HEK293 (cell line): Measurements from ENCODE around the gene RAB42.
A peak's percentile ranks its signal among the peaks of the same experiment; 100 is the strongest.

Experiments
- CTCF ChIA-PET: fragments of 350-600 bp; formaldehyde crosslinking; extraction: SDS; loops from one replicate; lab custom pipeline; 2021; ENCODE audit warnings: antibody characterized with exemption; lab: Yijun Ruan, JAX
- POLR2A ChIA-PET: fragments of 300-600 bp; formaldehyde crosslinking; extraction: SDS; loops from one replicate; lab custom pipeline; 2020; ENCODE audit warnings: antibody characterized with exemption, inconsistent platforms; lab: Yijun Ruan, JAX
- H3K27ac ChIP-seq: fragments of 200-500 bp; sonication (Bioruptor generic); 2 replicates; pipeline ENCODE4 v1.5.1; 2014; ENCODE audit warnings: low read depth, low read length, control low read depth, inconsistent platforms; ENCODE audit errors: extremely low read depth
- H3K36me3 ChIP-seq, 2 experiments: fragments of 200-500 bp in 1 of 2; sonication (Bioruptor generic) in 1 of 2; 1 replicate in 1 of 2; 2 replicates in 1 of 2; pipeline ENCODE4 v1.5.1; 2014 to 2017; ENCODE audit warnings: inconsistent platforms in 2 of 2, low read length in 2 of 2; ENCODE audit not compliant: control insufficient read depth in 2 of 2, insufficient read depth in 1 of 2
- H3K4me1 ChIP-seq: fragments of 200-500 bp; sonication (Bioruptor generic); 2 replicates; pipeline ENCODE4 v1.5.1; 2014; ENCODE audit warnings: mild to moderate bottlenecking, low read length, inconsistent platforms; ENCODE audit not compliant: control insufficient read depth, insufficient read depth
- H3K4me3 ChIP-seq: 2 replicates; pipeline ENCODE4 v1.5.1; 2011; ENCODE audit warnings: low read depth, mild to moderate bottlenecking, control low read depth, low read length, moderate library complexity
- H3K9me3 ChIP-seq: fragments of 200-500 bp; sonication (Bioruptor generic); 2 replicates; pipeline ENCODE4 v1.5.1; 2014; ENCODE audit warnings: low read depth, low read length, inconsistent platforms; ENCODE audit not compliant: control insufficient read depth, insufficient read depth
- GLIS1 ChIP-seq: fragments of 450-650 bp; formaldehyde crosslinking; IDR thresholded peaks from 2 replicates; pipeline ENCODE4 v1.5.1; 2016; ENCODE audit warnings: missing biosample characterization, missing genetic modification characterization
- IKZF3 ChIP-seq: fragments of 450-650 bp; IDR thresholded peaks from 2 replicates; pipeline ENCODE4 v1.5.0; 2018; ENCODE audit warnings: missing biosample characterization, mild to moderate bottlenecking, missing genetic modification characterization, moderate library complexity
- KLF10 ChIP-seq: fragments of 450-650 bp; IDR thresholded peaks from 2 replicates; pipeline ENCODE4 v1.5.1; 2018; ENCODE audit warnings: missing biosample characterization, mild to moderate bottlenecking, missing genetic modification characterization
- KLF8 ChIP-seq: fragments of 450-650 bp; formaldehyde crosslinking; IDR thresholded peaks from 2 replicates; pipeline ENCODE4 v1.5.1; 2016; ENCODE audit warnings: missing biosample characterization, missing genetic modification characterization
- OVOL3 ChIP-seq: fragments of 450-650 bp; formaldehyde crosslinking; IDR thresholded peaks from 2 replicates; pipeline ENCODE4 v1.5.1; 2016; ENCODE audit warnings: missing biosample characterization, missing genetic modification characterization
- TSHZ1 ChIP-seq: fragments of 450-650 bp; formaldehyde crosslinking; IDR thresholded peaks from 2 replicates; pipeline ENCODE4 v1.5.1; 2016; ENCODE audit warnings: missing biosample characterization, missing genetic modification characterization, borderline replicate concordance
- ZBTB48 ChIP-seq: fragments of 450-650 bp; formaldehyde crosslinking; IDR thresholded peaks from 2 replicates; pipeline ENCODE4 v1.5.1; 2016; ENCODE audit warnings: missing biosample characterization, missing genetic modification characterization
- ZBTB8A ChIP-seq: fragments of 450-650 bp; formaldehyde crosslinking; IDR thresholded peaks from 2 replicates; pipeline ENCODE4 v1.5.1; 2016; ENCODE audit warnings: missing biosample characterization, missing genetic modification characterization
- ZFP41 ChIP-seq: fragments of 450-650 bp; formaldehyde crosslinking; IDR thresholded peaks from 2 replicates; pipeline ENCODE4 v1.5.1; 2016; ENCODE audit warnings: missing biosample characterization, missing genetic modification characterization, borderline replicate concordance
- ZIC2 ChIP-seq: fragments of 450-650 bp; formaldehyde crosslinking; IDR thresholded peaks from 2 replicates; pipeline ENCODE4 v1.5.1; 2016; ENCODE audit warnings: missing biosample characterization, missing genetic modification characterization
- ZNF10 ChIP-seq: fragments of 450-650 bp; formaldehyde crosslinking; IDR thresholded peaks from 2 replicates; pipeline ENCODE4 v1.5.1; 2017; ENCODE audit warnings: missing biosample characterization, missing genetic modification characterization
- ZNF112 ChIP-seq: fragments of 450-650 bp; formaldehyde crosslinking; IDR thresholded peaks from 2 replicates; pipeline ENCODE4 v1.5.0; 2017; ENCODE audit warnings: missing biosample characterization, missing genetic modification characterization
- ZNF140 ChIP-seq: fragments of 450-650 bp; formaldehyde crosslinking; IDR thresholded peaks from 2 replicates; pipeline ENCODE4 v1.5.1; 2016; ENCODE audit warnings: missing biosample characterization, missing genetic modification characterization
- ZNF155 ChIP-seq: fragments of 450-650 bp; formaldehyde crosslinking; IDR thresholded peaks from 2 replicates; pipeline ENCODE4 v1.5.1; 2016; ENCODE audit warnings: missing biosample characterization, missing genetic modification characterization
- ZNF2 ChIP-seq: fragments of 450-650 bp; formaldehyde crosslinking; IDR thresholded peaks from 2 replicates; pipeline ENCODE4 v1.5.1; 2016; ENCODE audit warnings: missing biosample characterization, missing genetic modification characterization
- ZNF510 ChIP-seq: fragments of 450-650 bp; formaldehyde crosslinking; IDR thresholded peaks from 2 replicates; pipeline ENCODE4 v1.5.1; 2018; ENCODE audit warnings: mild to moderate bottlenecking, missing genetic modification characterization, missing biosample characterization; ENCODE audit not compliant: insufficient replicate concordance
- ZNF561 ChIP-seq: fragments of 450-650 bp; IDR thresholded peaks from 2 replicates; pipeline ENCODE4 v1.5.1; 2018; ENCODE audit warnings: missing biosample characterization, missing genetic modification characterization, borderline replicate concordance
- ZNF596 ChIP-seq: fragments of 450-650 bp; IDR thresholded peaks from 2 replicates; pipeline ENCODE4 v1.5.0; 2018; ENCODE audit warnings: missing biosample characterization, mild to moderate bottlenecking, missing genetic modification characterization, moderate library complexity
- ZNF600 ChIP-seq: fragments of 450-650 bp; formaldehyde crosslinking; IDR thresholded peaks from 2 replicates; pipeline ENCODE4 v1.5.1; 2016; ENCODE audit warnings: missing biosample characterization, missing genetic modification characterization
- ZNF660 ChIP-seq: fragments of 450-650 bp; IDR thresholded peaks from 2 replicates; pipeline ENCODE4 v1.5.1; 2018; ENCODE audit warnings: missing biosample characterization, mild to moderate bottlenecking, missing genetic modification characterization
- ZNF837 ChIP-seq: fragments of 450-650 bp; formaldehyde crosslinking; IDR thresholded peaks from 2 replicates; pipeline ENCODE4 v1.5.1; 2016; ENCODE audit warnings: missing biosample characterization, missing genetic modification characterization
- TF ChIP-seq, protein P1 (sequence below): fragments of 450-650 bp; formaldehyde crosslinking; IDR thresholded peaks from 2 replicates; pipeline ENCODE4 v1.5.1; 2017; ENCODE audit warnings: missing biosample characterization, mild to moderate bottlenecking, missing genetic modification characterization, moderate library complexity
- TF ChIP-seq, protein P2 (sequence below): fragments of 450-650 bp; formaldehyde crosslinking; IDR thresholded peaks from 2 replicates; pipeline ENCODE4 v1.5.1; 2017; ENCODE audit warnings: missing biosample characterization, missing genetic modification characterization

The RAB42 gene

DNA sequence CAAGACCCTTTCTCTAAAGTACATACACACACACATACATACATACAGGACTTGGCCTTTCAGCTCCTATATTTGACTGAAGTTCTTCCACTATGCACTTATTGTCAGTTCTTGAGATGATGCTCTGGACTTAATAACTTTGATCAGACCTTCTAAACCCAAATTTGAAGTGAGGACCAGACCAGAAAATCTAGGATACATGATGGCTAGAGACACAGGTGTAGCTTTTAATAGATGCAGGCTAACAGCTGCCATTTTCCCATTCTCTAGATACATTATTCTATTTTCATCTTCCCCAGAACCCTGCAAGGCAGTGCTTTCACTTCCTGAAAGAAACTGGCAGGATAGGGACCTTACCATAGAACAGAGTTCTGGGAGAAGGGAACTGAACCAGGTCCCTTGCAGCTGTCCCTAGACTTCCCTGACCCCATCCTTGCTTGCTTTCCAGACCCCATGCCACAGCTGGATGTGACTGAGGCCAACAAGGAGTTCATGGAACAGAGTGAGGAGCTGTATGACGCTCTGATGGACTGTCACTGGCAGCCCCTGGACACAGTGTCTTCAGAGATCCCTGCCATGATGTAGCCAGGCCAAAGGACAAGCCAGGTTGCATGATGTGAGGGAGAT is 14.9 kb upstream of the RAB42 start:
- ChIA-PET POLR2A (interaction anchor here (0.6 to 1.3 kb wide), 3 partner anchors 12 to 189 kb away, joined by 3 to 4 read pairs (median 3); no protein-coding TSS in a partner anchor), CTCF (no interaction called here)
- no peak overlapping the region for H3K27ac ChIP-seq
- H3K4me1 ChIP-seq, result no peaks in the 10 kb centered on the region; the same call in 1 of the 2 replicates
- H3K36me3 ChIP-seq, result peaks cover 33 to 63% of the 10 kb centered on the region in 2 experiments
- TF ChIP-seq ZNF600 (tag by site-specific recombination), result peak; percentile 54; the same call in 1 of the 2 replicates
- peak; percentile 91 for TF ChIP-seq ZBTB48 (tag by site-specific recombination)
- no peak for TF ChIP-seq ZIC2
- no peak for TF ChIP-seq KLF10 (tag by site-specific recombination)
- H3K9me3 ChIP-seq, result no peaks in the 10 kb centered on the region
- H3K4me3 ChIP-seq, result no peak overlapping the region

DNA sequence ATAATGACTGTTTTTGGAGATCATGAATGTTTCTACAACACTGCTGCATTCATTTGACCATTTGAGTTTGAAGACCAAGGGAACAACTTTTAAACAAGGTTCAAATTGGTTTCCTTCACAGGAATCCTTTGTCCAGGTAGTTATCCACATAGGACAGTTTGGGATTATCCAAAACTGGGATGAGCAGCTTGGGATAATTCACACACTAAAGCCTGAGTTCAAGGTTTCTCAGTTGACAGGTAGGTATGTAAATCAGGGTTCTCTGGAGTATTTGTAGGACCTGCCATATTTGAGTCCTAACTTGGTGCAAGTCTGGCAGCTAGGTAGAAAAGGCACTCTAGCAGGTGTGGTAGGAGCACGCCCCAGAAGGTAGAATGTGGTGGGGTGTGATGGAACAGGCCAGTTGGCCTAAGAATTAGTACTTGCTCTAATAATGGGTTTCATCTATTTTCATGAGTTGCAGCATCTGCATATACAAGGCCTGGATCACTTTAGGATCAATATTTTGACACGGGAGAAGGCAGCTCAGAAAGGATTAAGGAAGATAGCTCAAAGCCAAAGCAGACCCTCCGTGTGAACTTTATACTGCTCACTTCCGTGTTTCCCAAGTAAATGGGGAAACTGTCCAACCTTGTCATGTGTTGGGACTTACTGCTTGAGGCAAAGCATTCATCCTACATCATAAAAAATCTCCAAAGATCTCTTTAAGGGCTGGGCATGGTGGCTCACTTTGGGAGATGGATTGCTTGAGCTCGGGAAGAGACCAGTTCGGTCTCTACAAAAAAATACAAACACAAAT is 14.1 kb upstream of the RAB42 start:
- no peak overlapping the region for H3K4me3 ChIP-seq
- H3K9me3 ChIP-seq, result no peaks in the 10 kb centered on the region
- ChIA-PET CTCF (interaction anchor here (0.6 kb wide), 1 partner anchor 109 kb away, joined by 3 read pairs; no protein-coding TSS in a partner anchor), POLR2A (interaction anchor here (0.8 to 2.6 kb wide), 4 partner anchors 13 to 65 kb away, joined by 3 to 11 read pairs (median 4); partner anchors contain the start of genes TAF12 and TRNAU1AP)
- peaks cover 30 to 61% of the 10 kb centered on the region in 2 experiments for H3K36me3 ChIP-seq
- H3K27ac ChIP-seq, result no peak overlapping the region
- H3K4me1 ChIP-seq, result no peaks in the 10 kb centered on the region; the same call in 1 of the 2 replicates
- TF ChIP-seq ZNF600 (tag by site-specific recombination) (peak; percentile 40), IKZF3 (tag by site-specific recombination) (peak; percentile 37; the same call in 1 of the 2 replicates), KLF8 (0 out of 2 replicates have a peak, but pooled peaks have one; percentile 23), ZNF155 (tag by site-specific recombination) (no peak), ZNF10 (tag by site-specific recombination) (peak; percentile 14; the same call in 1 of the 2 replicates), ZNF2 (tag by site-specific recombination) (0 out of 2 replicates have a peak, but pooled peaks have one; percentile 19)

DNA sequence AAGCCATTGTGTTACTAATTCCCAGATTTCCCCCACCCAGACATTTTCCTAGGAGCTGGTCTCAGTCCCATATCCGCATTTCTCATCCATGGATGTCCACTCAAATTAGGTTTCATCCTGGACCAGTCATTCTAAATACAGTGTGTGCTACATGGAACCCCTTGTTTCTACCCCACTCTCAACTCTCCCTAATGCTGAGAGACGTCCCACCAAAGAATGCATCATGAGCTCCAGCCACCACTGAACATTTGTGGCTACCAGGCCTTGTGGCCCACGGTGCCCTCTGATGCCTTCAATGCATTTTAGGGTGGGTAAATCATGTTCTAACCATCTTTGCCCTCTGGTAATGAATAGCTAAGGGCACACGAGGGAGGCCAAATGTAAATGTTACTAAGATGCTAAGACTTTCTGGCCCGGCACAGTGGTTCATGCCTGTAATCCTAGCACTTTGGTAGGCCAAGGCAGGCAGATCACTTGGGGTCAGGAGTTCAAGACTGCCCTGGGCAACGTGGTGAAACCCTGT is 13.3 kb upstream of the RAB42 start:
- ChIA-PET POLR2A (interaction anchor here (0.7 to 3.3 kb wide), 7 partner anchors 9 to 900 kb away, joined by 3 to 30 read pairs (median 5); partner anchors contain the start of genes TAF12 and TRNAU1AP), CTCF (interaction anchor here (1.8 to 3.5 kb wide), 2 partner anchors 24 to 298 kb away, joined by 6 to 25 read pairs; no protein-coding TSS in a partner anchor)
- Histone ChIP-seq H3K27ac (no peak overlapping the region), H3K4me3 (no peak overlapping the region), H3K4me1 (no peaks in the 10 kb centered on the region; the same call in 1 of the 2 replicates), H3K9me3 (no peaks in the 10 kb centered on the region), H3K36me3 (peaks cover 22 to 56% of the 10 kb centered on the region in 2 experiments)
- TF ChIP-seq ZNF112 (tag by site-specific recombination) (no peak), ZBTB8A (tag by site-specific recombination) (no peak), ZNF561 (tag by site-specific recombination) (no peak), ZNF140 (no peak), ZNF510 (no peak), ZNF596 (no peak), TSHZ1 (tag by site-specific recombination) (no peak), ZFP41 (tag by site-specific recombination) (no peak), ZNF2 (tag by site-specific recombination) (no peak), ZNF837 (no peak), ZNF660 (tag by site-specific recombination) (no peak), OVOL3 (no peak), GLIS1 (tag by site-specific recombination) (no peak)
- TF ChIP-seq, protein P1, sequence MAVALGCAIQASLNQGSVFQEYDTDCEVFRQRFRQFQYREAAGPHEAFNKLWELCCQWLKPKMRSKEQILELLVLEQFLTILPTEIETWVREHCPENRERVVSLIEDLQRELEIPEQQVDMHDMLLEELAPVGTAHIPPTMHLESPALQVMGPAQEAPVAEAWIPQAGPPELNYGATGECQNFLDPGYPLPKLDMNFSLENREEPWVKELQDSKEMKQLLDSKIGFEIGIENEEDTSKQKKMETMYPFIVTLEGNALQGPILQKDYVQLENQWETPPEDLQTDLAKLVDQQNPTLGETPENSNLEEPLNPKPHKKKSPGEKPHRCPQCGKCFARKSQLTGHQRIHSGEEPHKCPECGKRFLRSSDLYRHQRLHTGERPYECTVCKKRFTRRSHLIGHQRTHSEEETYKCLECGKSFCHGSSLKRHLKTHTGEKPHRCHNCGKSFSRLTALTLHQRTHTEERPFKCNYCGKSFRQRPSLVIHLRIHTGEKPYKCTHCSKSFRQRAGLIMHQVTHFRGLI (tag by site-specific recombination), result no peak
- TF ChIP-seq, protein P2, sequence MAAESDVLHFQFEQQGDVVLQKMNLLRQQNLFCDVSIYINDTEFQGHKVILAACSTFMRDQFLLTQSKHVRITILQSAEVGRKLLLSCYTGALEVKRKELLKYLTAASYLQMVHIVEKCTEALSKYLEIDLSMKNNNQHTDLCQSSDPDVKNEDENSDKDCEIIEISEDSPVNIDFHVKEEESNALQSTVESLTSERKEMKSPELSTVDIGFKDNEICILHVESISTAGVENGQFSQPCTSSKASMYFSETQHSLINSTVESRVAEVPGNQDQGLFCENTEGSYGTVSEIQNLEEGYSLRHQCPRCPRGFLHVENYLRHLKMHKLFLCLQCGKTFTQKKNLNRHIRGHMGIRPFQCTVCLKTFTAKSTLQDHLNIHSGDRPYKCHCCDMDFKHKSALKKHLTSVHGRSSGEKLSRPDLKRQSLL, result no peak
